ENCODE measurements around the gene LCN12. TPM values are rescaled to one million over a fixed set of nuclear protein-coding genes. Genes with fewer than 3 reads are reported as not detected.

Gene LCN12
- total and polyA plus RNA-seq, 12 donors, result 0.74 to 17.9 (median 6.8) TPM

GRCh38 chr9:136949817-136950655 lies 2.0 kb upstream of the LCN12 start:
- Histone ChIP-seq H3K9me3 (no peaks in the 10 kb centered on the region), H3K4me1 (peaks cover 19 to 63% (median 29%) of the 10 kb centered on the region in 9 donors), H3K4me3 (peak overlapping the region; percentile 51 to 91 (median 67)), H3K27ac (peak overlapping the region; percentile 85 to 97 (median 94)), H3K27me3 (no peaks in the 10 kb centered on the region), H3K36me3 (no peaks in the 10 kb centered on the region)
- ATAC-seq (peak; percentile 84 to 91 (median 89)), DNase-seq (peak; percentile 96)
- 1 to 2% methylated on average over 59 to 63 of the region's 63 CpGs for WGBS, 2 donors
- intact Hi-C loops (cut with DNase I), result loop anchor here in 8 of 10 donors (2.0 to 5.0 kb wide), 11 partner anchors 27 to 163 kb away; partner anchors contain the start of genes PAXX (in 4 of the 8), ABCA2 (in 2 of the 8), FUT7 (in 2 of the 8) and CLIC3 (in 1 of the 8)
- TF ChIP-seq CTCF (IDR thresholded peaks at IDR 0.05), result peak in 5 of 9 donors; percentile 5 to 28 (median 13)

GRCh38 chr9:136950656-136951276 lies 1.3 kb upstream of the LCN12 start:
- Histone ChIP-seq H3K4me1 (peaks cover 19 to 62% (median 29%) of the 10 kb centered on the region in 9 donors), H3K27me3 (no peaks in the 10 kb centered on the region), H3K4me3 (peak overlapping the region in 9 of 10 donors; percentile 51 to 91 (median 68)), H3K9me3 (no peaks in the 10 kb centered on the region), H3K27ac (peak overlapping the region; percentile 85 to 97 (median 94)), H3K36me3 (no peaks in the 10 kb centered on the region)
- DNase-seq (peak in 1 of 2 donors; percentile 38), ATAC-seq (peak in 7 of 8 donors; percentile 7 to 61 (median 41))
- intact Hi-C loops (cut with DNase I), result loop anchor here in 2 of 10 donors (2.0 kb wide), 2 partner anchors 28 to 78 kb away; partner anchors contain the start of gene ABCA2 (in 1 of the 2)
- TF ChIP-seq CTCF (IDR thresholded peaks at IDR 0.05), result no peak
- WGBS, 2 donors, result 32 to 38% methylated on average over 9 of the region's 9 CpGs

DNA sequence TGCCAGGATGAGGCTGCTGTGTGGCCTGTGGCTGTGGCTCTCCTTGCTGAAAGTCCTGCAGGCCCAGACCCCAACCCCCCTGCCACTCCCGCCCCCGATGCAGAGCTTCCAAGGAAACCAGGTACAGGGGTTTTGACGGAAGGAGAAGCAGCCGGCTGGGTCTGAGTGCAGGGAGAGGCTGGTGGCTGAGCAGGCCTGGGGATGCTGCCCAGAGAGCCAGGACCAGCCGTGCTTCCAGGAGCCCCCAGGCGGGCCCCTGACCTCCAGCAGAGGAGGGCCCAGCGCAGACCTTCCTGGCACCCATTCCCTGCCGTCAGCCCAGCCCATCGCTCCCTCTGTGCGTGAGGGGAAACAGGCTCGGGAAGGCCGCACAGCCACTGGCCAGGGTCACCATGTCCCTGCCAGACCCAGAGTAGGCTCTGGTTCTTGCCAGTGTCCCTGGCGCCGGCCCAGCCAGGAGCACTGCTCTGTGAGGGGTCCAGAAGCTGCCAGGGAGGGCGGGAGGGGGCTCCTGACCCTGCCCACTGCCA lies 313 bp downstream of the LCN12 start:
- DNase-seq (peak in 1 of 2 donors; percentile 42), ATAC-seq (peak in 2 of 8 donors; percentile 1 to 4)
- peak overlapping the region in 9 of 10 donors; percentile 5 to 97 (median 90) for H3K27ac ChIP-seq
- H3K9me3 ChIP-seq, result no peaks in the 10 kb centered on the region
- no peaks in the 10 kb centered on the region for H3K27me3 ChIP-seq
- peaks cover 19 to 55% (median 28%) of the 10 kb centered on the region in 9 donors for H3K4me1 ChIP-seq
- intact Hi-C loops (cut with DNase I), result no loop called here
- TF ChIP-seq CTCF (IDR thresholded peaks at IDR 0.05), result no peak
- no peaks in the 10 kb centered on the region for H3K36me3 ChIP-seq
- no peak overlapping the region for H3K4me3 ChIP-seq
- WGBS, 2 donors, result 50 to 58% methylated on average over 11 to 15 of the region's 15 CpGs

All from heart right ventricle (tissue), 16 donors.